HepG2 (cell line): ENCODE measurements around the gene PRDM8. TPM values are rescaled to one million over a fixed set of nuclear protein-coding genes. Genes with fewer than 3 reads are reported as not detected.

ENCODE experiments used
- ATAC-seq: fragments of 200-7000 bp; cut with Tn5 transposase; 3 replicates; pipeline ENCODE4 v1.9.1; 2020; ENCODE audit warnings: mild to moderate bottlenecking, moderate library complexity
- BruUV-seq: library from RNA; stranded (reverse); fragments of 400-500 nt; replicated peaks from 2 replicates; lab custom pipeline; 2021; lab: Mats Ljungman, UMichigan
- CTCF ChIA-PET: fragments of 300-600 bp; formaldehyde crosslinking; extraction: SDS; loops from one replicate; lab custom pipeline; 2021; ENCODE audit warnings: low total read pairs, inconsistent platforms, low intra/inter-chr PET ratio; lab: Yijun Ruan, JAX
- POLR2A ChIA-PET: fragments of 350-600 bp; sonication (Branson Sonifier 250); formaldehyde crosslinking; loops from one replicate; lab custom pipeline; 2020; ENCODE audit warnings: antibody characterized with exemption, inconsistent platforms; lab: Yijun Ruan, JAX
- DNase-seq: peaks from one replicate; pipeline ENCODE4 v3.0.0-alpha.2; 2015; ENCODE audit warnings: low spot score
- FAIRE-seq: peaks from 3 replicates; lab custom pipeline; 2011; peaks lifted over from hg19 to GRCh38; lab: Jason Lieb, UNC
- H2AFZ ChIP-seq: one replicate; pipeline ENCODE4 v1.6.1; 2011; ENCODE audit warnings: low read length, inconsistent platforms
- H3K27ac ChIP-seq: fragments of 300-600 bp; 3 replicates; pipeline ENCODE4 v1.8.0; 2011; ENCODE audit warnings: mixed run types, mild to moderate bottlenecking, mixed read lengths, low read length, inconsistent platforms; ENCODE audit not compliant: insufficient read depth; ENCODE audit errors: extremely low read length
- H3K27me3 ChIP-seq, 2 experiments: fragments of 200-600 bp in 1 of 2; 2 replicates in 1 of 2; 3 replicates in 1 of 2; pipeline versions ENCODE4 v1.6.0 to v1.8.0; 2011; ENCODE audit warnings: low read length in 2 of 2, mild to moderate bottlenecking in 2 of 2, moderate library complexity in 2 of 2, inconsistent platforms in 1 of 2; ENCODE audit not compliant: insufficient read depth in 2 of 2, control insufficient read depth in 1 of 2
- H3K36me3 ChIP-seq, 2 experiments: fragments of 200-600 bp in 1 of 2; replicated peaks in 1 of 2; 2 replicates in 1 of 2; 3 replicates in 1 of 2; pipeline versions ENCODE4 v1.5.1 to v1.8.0; 2011; ENCODE audit warnings: low read length in 2 of 2, inconsistent platforms in 1 of 2; ENCODE audit not compliant: insufficient read depth in 2 of 2, control insufficient read depth in 1 of 2
- H3K4me1 ChIP-seq: 2 replicates; pipeline ENCODE4 v1.5.1; 2012; ENCODE audit warnings: low read length, inconsistent platforms; ENCODE audit not compliant: insufficient read depth
- H3K4me2 ChIP-seq: 2 replicates; pipeline ENCODE4 v1.6.0; 2011; ENCODE audit warnings: low read depth, low read length, inconsistent platforms
- H3K4me3 ChIP-seq, 3 experiments: fragments of 200-600 bp in 1 of 3; sonication (generic), shearing (Covaris generic) in 1 of 3; replicated peaks in 1 of 3; 2 replicates each; pipeline ENCODE4 v1.5.1; 2011 to 2016; ENCODE audit warnings: low read length in 3 of 3, inconsistent platforms in 2 of 3, low read depth in 2 of 3, mild to moderate bottlenecking in 2 of 3, control low read depth in 1 of 3, mixed read lengths in 1 of 3; ENCODE audit not compliant: insufficient read depth in 1 of 3
- H3K79me2 ChIP-seq: one replicate; pipeline ENCODE4 v1.6.1; 2011; ENCODE audit warnings: low read length, inconsistent platforms; ENCODE audit not compliant: insufficient read depth
- H3K9ac ChIP-seq: 2 replicates; pipeline ENCODE4 v1.6.0; 2011; ENCODE audit warnings: mild to moderate bottlenecking, low read depth, low read length, inconsistent platforms; ENCODE audit not compliant: insufficient read depth
- H3K9me3 ChIP-seq: 2 replicates; pipeline ENCODE4 v1.5.1; 2012; ENCODE audit warnings: mild to moderate bottlenecking, low read length
- H4K20me1 ChIP-seq: 2 replicates; pipeline ENCODE4 v1.6.0; 2011; ENCODE audit warnings: inconsistent platforms, mild to moderate bottlenecking, low read length, moderate library complexity; ENCODE audit not compliant: insufficient read depth
- ZNF274 ChIP-seq: sonication (generic); formaldehyde crosslinking; IDR thresholded peaks from 2 replicates; pipeline ENCODE4 v1.5.1; 2020; ENCODE audit warnings: mild to moderate bottlenecking, missing genetic modification reagents
- ZNF331 ChIP-seq: sonication (generic); formaldehyde crosslinking; IDR thresholded peaks from 2 replicates; pipeline ENCODE4 v1.4.0; 2020; ENCODE audit warnings: missing genetic modification reagents
- ZNF549 ChIP-seq: sonication (generic); formaldehyde crosslinking; IDR thresholded peaks from 2 replicates; pipeline ENCODE4 v1.5.0; 2020; ENCODE audit warnings: missing genetic modification reagents
- ZNF879 ChIP-seq: sonication (generic); formaldehyde crosslinking; IDR thresholded peaks from 2 replicates; pipeline ENCODE4 v1.8.1; 2023; ENCODE audit warnings: missing genetic modification reagents
- ZNF891 ChIP-seq: sonication (generic); formaldehyde crosslinking; IDR thresholded peaks from 2 replicates; pipeline ENCODE4 v1.5.0; 2020; ENCODE audit warnings: mild to moderate bottlenecking, missing genetic modification reagents
- WGBS: methylation state at CpG from one replicate; pipeline ENCODE4 v1.1.6; 2017; ENCODE audit warnings: low lambda C conversion rate; 5-methylcytosine and 5-hydroxymethylcytosine counted together
- in situ Hi-C: cut with HindIII; loops from 2 replicates; pipeline ENCODE4 v1.10.0; 2017; ENCODE audit warnings: low pct_unique_long_range_greater_than_20kb; ENCODE audit not compliant: extremely low pct_ligation_motif_present
- intact Hi-C: fragments of 100-400 bp; cut with micrococcal nuclease; formaldehyde crosslinking; loops from one replicate; pipeline ENCODE4 v1.10.0; 2022; ENCODE audit not compliant: unreplicated experiment
- polyA plus RNA-seq, 8 experiments: library from polyadenylated mRNA; depleted of rRNA in 3 of 8; stranded (reverse) in 7 of 8; unstranded in 1 of 8; fragments of >200 nt; fragmentation: Illumina TruSeq in 4 of 8; extraction: Trizol in 4 of 8; gene quantifications; 2 replicates each; pipeline versions ENCODE4 v1.2.1 to v1.2.3, GENCODE V29; 2011 to 2016; ENCODE audit warnings: low read depth in 4 of 8, missing spikeins in 1 of 8, mixed read lengths in 1 of 8; ENCODE audit not compliant: insufficient read depth in 1 of 8
- total RNA-seq, 5 experiments: library from RNA; depleted of rRNA; stranded (reverse); fragments of >200 nt; fragmentation: Illumina TruSeq; extraction: Trizol; gene quantifications; 2 replicates each; pipeline ENCODE4 v1.2.3, GENCODE V29; 2016; ENCODE audit warnings: low read depth in 1 of 5
- TF ChIP-seq, protein P1 (sequence below): IDR thresholded peaks from 2 replicates; pipeline ENCODE4 v1.6.1; 2016; ENCODE audit warnings: control low read depth
- TF ChIP-seq, protein P2 (sequence below): sonication (generic); formaldehyde crosslinking; IDR thresholded peaks from 2 replicates; pipeline ENCODE4 v1.4.0; 2020; ENCODE audit warnings: missing genetic modification reagents
- TF ChIP-seq, protein P3 (sequence below): IDR thresholded peaks from 2 replicates; pipeline ENCODE4 v1.6.1; 2016; ENCODE audit warnings: missing compliant biosample characterization, missing genetic modification reagents, borderline replicate concordance

Gene PRDM8
- total and polyA plus RNA-seq, 2 of the 13 experiments (the other 11 are each of a cell fraction or from before 2014, with no cell fraction given): 0.09 TPM; not detected in 1

DNA sequence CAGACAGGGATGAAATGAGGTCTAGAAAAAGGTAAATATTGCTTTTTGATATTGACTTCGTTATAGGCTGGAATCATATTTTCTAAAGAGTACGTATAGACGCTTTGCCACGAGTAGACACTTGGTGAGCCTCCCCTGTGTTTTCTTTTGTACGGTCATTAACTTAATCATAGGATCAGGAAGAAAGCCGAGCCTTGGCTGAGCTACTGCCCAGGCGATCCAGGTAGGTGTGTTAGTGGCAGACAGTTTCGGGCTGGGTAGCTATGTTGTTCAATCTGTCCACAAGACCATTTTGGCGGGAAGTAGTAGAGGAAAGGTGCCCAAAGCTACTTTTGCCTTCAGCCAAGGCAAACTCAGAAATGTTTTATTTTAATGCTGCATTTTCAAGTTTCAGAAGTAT, 8.8 kb downstream of the PRDM8 start:
- ChIA-PET POLR2A (no interaction called here), CTCF (no interaction called here)
- Histone ChIP-seq H3K4me2 (no peak overlapping the region), H3K27ac (no peak overlapping the region), H4K20me1 (no peaks in the 10 kb centered on the region), H3K4me1 (no peaks in the 10 kb centered on the region), H2AFZ (no peak overlapping the region), H3K27me3 (no peaks in the 10 kb centered on the region; a peak in 2 of 5 replicates), H3K79me2 (no peaks in the 10 kb centered on the region), H3K9me3 (no peaks in the 10 kb centered on the region), H3K36me3 (no peaks in the 10 kb centered on the region), H3K9ac (no peak overlapping the region), H3K4me3 (no peak overlapping the region)
- in situ Hi-C loops: loop anchor here (25.0 kb wide), 1 partner anchor 294 kb away; no protein-coding TSS in a partner anchor
- BruUV-seq: no TSS peak
- no peak for ATAC-seq
- no peak for DNase-seq
- intact Hi-C loops: no loop called here
- FAIRE-seq: no peak
- TF ChIP-seq ZNF891 (CRISPR knock-in tag) (no peak), ZNF274 (CRISPR knock-in tag) (no peak), ZNF549 (no peak), ZNF331 (CRISPR knock-in tag) (no peak)
- TF ChIP-seq, protein P1, sequence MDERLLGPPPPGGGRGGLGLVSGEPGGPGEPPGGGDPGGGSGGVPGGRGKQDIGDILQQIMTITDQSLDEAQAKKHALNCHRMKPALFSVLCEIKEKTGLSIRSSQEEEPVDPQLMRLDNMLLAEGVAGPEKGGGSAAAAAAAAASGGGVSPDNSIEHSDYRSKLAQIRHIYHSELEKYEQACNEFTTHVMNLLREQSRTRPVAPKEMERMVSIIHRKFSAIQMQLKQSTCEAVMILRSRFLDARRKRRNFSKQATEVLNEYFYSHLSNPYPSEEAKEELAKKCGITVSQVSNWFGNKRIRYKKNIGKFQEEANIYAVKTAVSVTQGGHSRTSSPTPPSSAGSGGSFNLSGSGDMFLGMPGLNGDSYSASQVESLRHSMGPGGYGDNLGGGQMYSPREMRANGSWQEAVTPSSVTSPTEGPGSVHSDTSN: no peak
- 46% methylated on average over 9 of the region's 9 CpGs for WGBS

DNA sequence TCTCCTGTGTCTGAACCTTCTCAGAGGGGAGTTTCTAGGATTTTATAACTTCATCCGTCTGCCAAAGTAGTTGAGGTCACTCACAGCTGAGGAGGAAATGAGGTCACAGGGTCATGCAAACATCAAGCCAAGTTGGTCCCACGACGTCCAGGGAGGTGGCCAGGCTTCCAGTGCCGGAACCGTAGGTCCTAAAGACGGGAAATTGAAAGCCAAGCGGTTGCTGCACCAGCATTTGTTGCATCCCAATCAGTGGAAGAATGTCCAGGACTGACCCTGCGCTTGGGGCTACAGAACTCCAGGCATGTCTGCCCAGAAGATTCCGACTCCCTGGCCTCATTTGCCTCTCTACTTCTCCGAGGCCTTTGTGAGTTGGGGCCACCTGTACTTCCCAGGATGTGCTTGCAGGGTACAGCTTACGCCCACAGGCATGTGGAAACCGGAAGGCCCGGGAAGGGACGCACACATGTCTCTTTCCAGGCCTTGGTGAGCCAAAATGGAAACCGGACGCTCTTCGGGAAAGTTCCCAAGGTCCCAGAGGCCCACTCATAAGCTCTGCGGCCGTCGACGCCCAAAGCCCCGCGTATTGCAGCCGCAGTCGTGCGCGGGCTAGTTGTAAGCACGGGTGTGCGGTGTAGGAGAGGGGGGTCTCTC, 9.3 kb downstream of the PRDM8 start:
- H3K9me3 ChIP-seq: no peaks in the 10 kb centered on the region
- H3K27me3 ChIP-seq: no peaks in the 10 kb centered on the region; a peak in 1 of 5 replicates
- ChIA-PET POLR2A (no interaction called here), CTCF (no interaction called here)
- DNase-seq (no peak), FAIRE-seq (no peak), ATAC-seq (no peak)
- H4K20me1 ChIP-seq: no peaks in the 10 kb centered on the region
- BruUV-seq: no TSS peak
- no peaks in the 10 kb centered on the region for H3K4me1 ChIP-seq
- H3K4me2 ChIP-seq: no peak overlapping the region
- in situ Hi-C loops: loop anchor here (25.0 kb wide), 1 partner anchor 294 kb away; no protein-coding TSS in a partner anchor
- no peak overlapping the region for H3K4me3 ChIP-seq
- intact Hi-C loops: no loop called here
- no peaks in the 10 kb centered on the region for H3K36me3 ChIP-seq
- no peaks in the 10 kb centered on the region for H3K79me2 ChIP-seq
- H2AFZ ChIP-seq: no peak overlapping the region
- H3K27ac ChIP-seq: no peak overlapping the region
- H3K9ac ChIP-seq: no peak overlapping the region
- WGBS: 63% methylated on average over 25 of the region's 29 CpGs
- no peak for TF ChIP-seq ZNF879 (CRISPR knock-in tag)
- TF ChIP-seq, protein P2, sequence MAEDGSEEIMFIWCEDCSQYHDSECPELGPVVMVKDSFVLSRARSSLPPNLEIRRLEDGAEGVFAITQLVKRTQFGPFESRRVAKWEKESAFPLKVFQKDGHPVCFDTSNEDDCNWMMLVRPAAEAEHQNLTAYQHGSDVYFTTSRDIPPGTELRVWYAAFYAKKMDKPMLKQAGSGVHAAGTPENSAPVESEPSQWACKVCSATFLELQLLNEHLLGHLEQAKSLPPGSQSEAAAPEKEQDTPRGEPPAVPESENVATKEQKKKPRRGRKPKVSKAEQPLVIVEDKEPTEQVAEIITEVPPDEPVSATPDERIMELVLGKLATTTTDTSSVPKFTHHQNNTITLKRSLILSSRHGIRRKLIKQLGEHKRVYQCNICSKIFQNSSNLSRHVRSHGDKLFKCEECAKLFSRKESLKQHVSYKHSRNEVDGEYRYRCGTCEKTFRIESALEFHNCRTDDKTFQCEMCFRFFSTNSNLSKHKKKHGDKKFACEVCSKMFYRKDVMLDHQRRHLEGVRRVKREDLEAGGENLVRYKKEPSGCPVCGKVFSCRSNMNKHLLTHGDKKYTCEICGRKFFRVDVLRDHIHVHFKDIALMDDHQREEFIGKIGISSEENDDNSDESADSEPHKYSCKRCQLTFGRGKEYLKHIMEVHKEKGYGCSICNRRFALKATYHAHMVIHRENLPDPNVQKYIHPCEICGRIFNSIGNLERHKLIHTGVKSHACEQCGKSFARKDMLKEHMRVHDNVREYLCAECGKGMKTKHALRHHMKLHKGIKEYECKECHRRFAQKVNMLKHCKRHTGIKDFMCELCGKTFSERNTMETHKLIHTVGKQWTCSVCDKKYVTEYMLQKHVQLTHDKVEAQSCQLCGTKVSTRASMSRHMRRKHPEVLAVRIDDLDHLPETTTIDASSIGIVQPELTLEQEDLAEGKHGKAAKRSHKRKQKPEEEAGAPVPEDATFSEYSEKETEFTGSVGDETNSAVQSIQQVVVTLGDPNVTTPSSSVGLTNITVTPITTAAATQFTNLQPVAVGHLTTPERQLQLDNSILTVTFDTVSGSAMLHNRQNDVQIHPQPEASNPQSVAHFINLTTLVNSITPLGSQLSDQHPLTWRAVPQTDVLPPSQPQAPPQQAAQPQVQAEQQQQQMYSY (CRISPR knock-in tag): no peak
- TF ChIP-seq, protein P3, sequence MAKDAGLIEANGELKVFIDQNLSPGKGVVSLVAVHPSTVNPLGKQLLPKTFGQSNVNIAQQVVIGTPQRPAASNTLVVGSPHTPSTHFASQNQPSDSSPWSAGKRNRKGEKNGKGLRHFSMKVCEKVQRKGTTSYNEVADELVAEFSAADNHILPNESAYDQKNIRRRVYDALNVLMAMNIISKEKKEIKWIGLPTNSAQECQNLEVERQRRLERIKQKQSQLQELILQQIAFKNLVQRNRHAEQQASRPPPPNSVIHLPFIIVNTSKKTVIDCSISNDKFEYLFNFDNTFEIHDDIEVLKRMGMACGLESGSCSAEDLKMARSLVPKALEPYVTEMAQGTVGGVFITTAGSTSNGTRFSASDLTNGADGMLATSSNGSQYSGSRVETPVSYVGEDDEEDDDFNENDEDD (CRISPR knock-in tag): no peak
